ENCODE results near the gene SCAP. TPM values are rescaled to one million over a fixed set of nuclear protein-coding genes. Genes with fewer than 3 reads are reported as not detected.
A peak's percentile ranks its signal among the peaks of the same experiment; 100 is the strongest.

Gene SCAP
- total and polyA plus RNA-seq, 2 of the 13 experiments (the other 11 are each of a cell fraction or from before 2014, with no cell fraction given) = 40.4 to 53.3 TPM

DNA sequence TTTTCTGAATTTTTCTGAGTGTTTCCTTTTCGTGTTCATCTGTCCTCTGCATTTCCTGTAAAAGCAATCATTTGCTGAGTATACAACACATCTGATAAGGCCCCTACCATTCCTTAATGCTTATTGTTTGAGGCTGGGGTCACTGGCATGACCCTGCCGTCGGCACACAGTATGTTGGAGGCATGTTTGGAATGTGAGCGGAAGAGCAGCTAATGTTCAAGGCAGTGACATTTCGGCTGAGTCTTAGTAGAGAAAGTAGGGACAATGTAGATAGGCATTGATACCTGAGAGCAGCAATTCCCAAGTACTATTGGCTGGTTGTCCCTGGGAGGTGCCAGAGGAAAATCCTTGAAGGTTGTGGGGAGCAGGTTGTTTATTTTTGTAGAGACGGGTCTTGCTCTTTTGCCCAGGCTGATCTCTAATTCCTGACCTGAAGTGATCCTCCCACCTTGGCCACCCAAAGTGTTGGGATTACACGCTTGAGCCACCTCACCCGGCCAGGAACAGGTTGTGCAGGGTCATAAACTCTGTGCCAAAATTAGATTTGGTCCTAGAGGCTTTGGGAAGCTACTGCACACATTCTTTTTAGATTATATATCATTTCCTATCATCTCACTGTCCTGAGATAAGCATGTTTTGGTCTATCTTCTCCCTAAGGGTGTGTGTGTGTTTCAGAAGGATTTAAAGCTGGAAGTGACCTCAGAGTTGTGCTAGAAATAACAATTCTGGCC is 81.4 kb downstream of the SCAP start (continued):
- TF ChIP-seq ZNF609 (CRISPR knock-in tag; IDR thresholded peaks at IDR 0.05; ENCODE audit: borderline replicate concordance) (peak; percentile 25; the same call in 1 of the 2 replicates), PRMT3 (CRISPR knock-in tag; IDR thresholded peaks at IDR 0.05; ENCODE audit: borderline replicate concordance, low read depth) (no peak), ELF3 (CRISPR knock-in tag; IDR thresholded peaks at IDR 0.05) (peak; percentile 78), FOXA3 (CRISPR knock-in tag; IDR thresholded peaks at IDR 0.05) (peak; percentile 67), GATAD1 (CRISPR knock-in tag; IDR thresholded peaks at IDR 0.05) (no peak), AKNA (CRISPR knock-in tag; IDR thresholded peaks at IDR 0.05; ENCODE audit: borderline replicate concordance) (no peak), HDAC2 (CRISPR knock-in tag; IDR thresholded peaks at IDR 0.05) (peak; percentile 71; the same call in 1 of the 2 replicates), BCL6 (CRISPR knock-in tag; IDR thresholded peaks at IDR 0.05) (peak; percentile 59; the same call in 1 of the 2 replicates), RXRB (CRISPR knock-in tag; IDR thresholded peaks at IDR 0.05; ENCODE audit: borderline replicate concordance) (peak; percentile 76), FOXK2 (IDR thresholded peaks at IDR 0.05) (no peak), FIP1L1 (IDR thresholded peaks at IDR 0.05; ENCODE audit: borderline replicate concordance, insufficient read depth, low read depth, low read length) (no peak), ZNF713 (CRISPR knock-in tag; IDR thresholded peaks at IDR 0.05) (no peak), ZKSCAN5 (CRISPR knock-in tag; IDR thresholded peaks at IDR 0.05) (no peak), FOSL2 (CRISPR knock-in tag; IDR thresholded peaks at IDR 0.05) (peak; percentile 53), RARA (CRISPR knock-in tag; IDR thresholded peaks at IDR 0.05) (peak; percentile 69), ZNF550 (CRISPR knock-in tag; IDR thresholded peaks at IDR 0.05; ENCODE audit: borderline replicate concordance) (no peak), KLF6 (CRISPR knock-in tag; IDR thresholded peaks at IDR 0.05) (no peak), SAP130 (CRISPR knock-in tag; IDR thresholded peaks at IDR 0.05; ENCODE audit: low read depth) (peak; percentile 75), ELF1 (CRISPR knock-in tag; IDR thresholded peaks at IDR 0.05) (peak; percentile 56)
- TF ChIP-seq, protein P1, sequence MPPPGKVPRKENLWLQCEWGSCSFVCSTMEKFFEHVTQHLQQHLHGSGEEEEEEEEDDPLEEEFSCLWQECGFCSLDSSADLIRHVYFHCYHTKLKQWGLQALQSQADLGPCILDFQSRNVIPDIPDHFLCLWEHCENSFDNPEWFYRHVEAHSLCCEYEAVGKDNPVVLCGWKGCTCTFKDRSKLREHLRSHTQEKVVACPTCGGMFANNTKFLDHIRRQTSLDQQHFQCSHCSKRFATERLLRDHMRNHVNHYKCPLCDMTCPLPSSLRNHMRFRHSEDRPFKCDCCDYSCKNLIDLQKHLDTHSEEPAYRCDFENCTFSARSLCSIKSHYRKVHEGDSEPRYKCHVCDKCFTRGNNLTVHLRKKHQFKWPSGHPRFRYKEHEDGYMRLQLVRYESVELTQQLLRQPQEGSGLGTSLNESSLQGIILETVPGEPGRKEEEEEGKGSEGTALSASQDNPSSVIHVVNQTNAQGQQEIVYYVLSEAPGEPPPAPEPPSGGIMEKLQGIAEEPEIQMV (CRISPR knock-in tag; IDR thresholded peaks at IDR 0.05; ENCODE audit: low read depth) = no peak

Data from HepG2 (cell line).